ENCODE measurements around the gene NUDT22. TPM values are rescaled to one million over a fixed set of nuclear protein-coding genes. Genes with fewer than 3 reads are reported as not detected.

NUDT22 gene
- total and polyA plus RNA-seq, 11 donors = 63.7 to 93.0 (median 70.3) TPM

DNA sequence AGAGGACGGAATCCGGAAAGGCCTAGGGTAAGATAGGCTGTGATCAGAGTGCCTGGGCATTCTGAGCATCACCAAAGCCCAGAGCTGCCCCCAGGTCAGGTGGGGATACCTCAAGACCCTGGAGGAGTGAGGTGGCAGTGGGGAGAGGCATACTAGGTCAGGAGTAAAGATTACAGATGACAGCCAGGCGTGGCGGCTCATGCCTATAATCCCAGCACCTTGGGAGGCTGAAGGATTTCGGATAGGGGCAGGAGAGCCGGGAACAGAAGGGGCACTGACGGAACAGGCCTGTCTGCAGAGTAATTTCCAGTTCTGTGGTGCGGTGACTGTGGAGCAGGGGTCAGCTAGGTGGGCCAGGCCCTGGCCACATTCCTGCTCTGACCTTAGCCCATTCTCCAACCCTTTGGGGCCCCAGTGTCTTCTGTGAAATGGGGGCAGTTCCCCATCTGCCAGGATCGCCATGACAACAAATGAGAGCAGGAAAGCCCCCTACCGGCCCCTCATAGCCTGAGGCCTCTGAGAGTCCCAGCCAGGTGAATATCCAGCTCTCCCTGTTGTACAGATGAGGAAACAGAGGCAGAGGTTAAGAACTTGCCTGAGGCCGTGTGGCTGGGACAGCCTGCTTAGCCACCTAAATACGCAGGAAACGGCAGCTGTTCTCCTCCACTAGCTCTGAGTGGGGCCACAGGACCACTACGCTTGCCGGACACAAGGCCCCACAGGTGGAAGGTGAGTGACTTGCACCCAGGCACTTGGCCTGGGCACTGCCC, 49.1 kb downstream of the NUDT22 start:
- intact Hi-C loops (cut with DNase I) = loop anchor here in 1 of 10 donors (2.0 kb wide), 1 partner anchor 22 kb away; no protein-coding TSS in a partner anchor
- no peaks in the 10 kb centered on the region for H3K9me3 ChIP-seq
- peaks cover 0 to 41% (median 36%) of the 10 kb centered on the region in 9 donors for H3K36me3 ChIP-seq
- peaks cover 0 to 25% (median 11%) of the 10 kb centered on the region in 12 donors for H3K4me1 ChIP-seq
- TF ChIP-seq, protein P1, sequence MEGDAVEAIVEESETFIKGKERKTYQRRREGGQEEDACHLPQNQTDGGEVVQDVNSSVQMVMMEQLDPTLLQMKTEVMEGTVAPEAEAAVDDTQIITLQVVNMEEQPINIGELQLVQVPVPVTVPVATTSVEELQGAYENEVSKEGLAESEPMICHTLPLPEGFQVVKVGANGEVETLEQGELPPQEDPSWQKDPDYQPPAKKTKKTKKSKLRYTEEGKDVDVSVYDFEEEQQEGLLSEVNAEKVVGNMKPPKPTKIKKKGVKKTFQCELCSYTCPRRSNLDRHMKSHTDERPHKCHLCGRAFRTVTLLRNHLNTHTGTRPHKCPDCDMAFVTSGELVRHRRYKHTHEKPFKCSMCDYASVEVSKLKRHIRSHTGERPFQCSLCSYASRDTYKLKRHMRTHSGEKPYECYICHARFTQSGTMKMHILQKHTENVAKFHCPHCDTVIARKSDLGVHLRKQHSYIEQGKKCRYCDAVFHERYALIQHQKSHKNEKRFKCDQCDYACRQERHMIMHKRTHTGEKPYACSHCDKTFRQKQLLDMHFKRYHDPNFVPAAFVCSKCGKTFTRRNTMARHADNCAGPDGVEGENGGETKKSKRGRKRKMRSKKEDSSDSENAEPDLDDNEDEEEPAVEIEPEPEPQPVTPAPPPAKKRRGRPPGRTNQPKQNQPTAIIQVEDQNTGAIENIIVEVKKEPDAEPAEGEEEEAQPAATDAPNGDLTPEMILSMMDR (IDR thresholded peaks at IDR 0.05) = no peak
- TF ChIP-seq POLR2A (IDR thresholded peaks at IDR 0.05) = no peak
- no peaks in the 10 kb centered on the region for H3K27me3 ChIP-seq
- DNase-seq (peak in 1 of 5 donors; percentile 37), ATAC-seq (no peak)
- H3K27ac ChIP-seq = no peak overlapping the region
- 93 to 96% (median 94%) methylated on average over 13 to 15 of the region's 15 CpGs for WGBS, 4 donors
- H3K4me3 ChIP-seq = no peak overlapping the region

- no peak overlapping the region for H3K4me3 ChIP-seq
- TF ChIP-seq, protein P1 (IDR thresholded peaks at IDR 0.05) = no peak
- no peak for TF ChIP-seq POLR2A (IDR thresholded peaks at IDR 0.05)
- WGBS, 4 donors = 87 to 96% (median 89%) methylated on average over 2 of the region's 2 CpGs
- H3K36me3 ChIP-seq = peaks cover 0 to 43% (median 36%) of the 10 kb centered on the region in 9 donors
- no peak overlapping the region for H3K27ac ChIP-seq
- DNase-seq = no peak
- intact Hi-C loops (cut with DNase I) = loop anchor here in 1 of 10 donors (2.0 kb wide), 1 partner anchor 21 kb away; no protein-coding TSS in a partner anchor
- no peak for ATAC-seq
- no peaks in the 10 kb centered on the region for H3K9me3 ChIP-seq
- peaks cover 0 to 25% (median 11%) of the 10 kb centered on the region in 12 donors for H3K4me1 ChIP-seq
- no peaks in the 10 kb centered on the region for H3K27me3 ChIP-seq
Observed at GRCh38 chr11:64275841-64276240, 49.8 kb downstream of the NUDT22 start.

- Histone ChIP-seq H3K4me1 (peaks cover 0 to 29% (median 12%) of the 10 kb centered on the region in 12 donors), H3K9me3 (no peaks in the 10 kb centered on the region), H3K27me3 (no peaks in the 10 kb centered on the region), H3K27ac (no peak overlapping the region), H3K4me3 (no peak overlapping the region), H3K36me3 (peaks cover 0 to 52% (median 36%) of the 10 kb centered on the region in 9 donors)
- no peak for TF ChIP-seq POLR2A (IDR thresholded peaks at IDR 0.05)
- TF ChIP-seq, protein P1 (IDR thresholded peaks at IDR 0.05) = no peak
- intact Hi-C loops (cut with DNase I) = no loop called here
- DNase-seq (no peak), ATAC-seq (no peak)
- WGBS, 4 donors = 77 to 86% (median 80%) methylated on average over 16 to 17 of the region's 17 CpGs
Observed at GRCh38 chr11:64276653-64277431, 50.8 kb downstream of the NUDT22 start.

Data from heart left ventricle (tissue), 16 donors.